Gastroesophageal sphincter (tissue), 3 donors: ENCODE results near the gene NKX1-2.

ENCODE experiments used
- POLR2A ChIP-seq, 2 donors: fragments of 450-650 bp; IDR thresholded peaks; one replicate each; pipeline ENCODE4 v1.6.1; 2017; ENCODE audit warnings: antibody characterized with exemption in 2 of 2, mild to moderate bottlenecking in 2 of 2, moderate library complexity in 1 of 2
- TF ChIP-seq, protein P1 (sequence below), 4 experiments: fragments of 200-600 bp in 2 of 4; fragments of 450-650 bp in 2 of 4; sonication (generic) in 1 of 4; IDR thresholded peaks; one replicate each; pipeline ENCODE4 v1.5.1; 2017 to 2019; ENCODE audit warnings: antibody characterized with exemption in 4 of 4, mild to moderate bottlenecking in 2 of 4, moderate library complexity in 2 of 4

DNA sequence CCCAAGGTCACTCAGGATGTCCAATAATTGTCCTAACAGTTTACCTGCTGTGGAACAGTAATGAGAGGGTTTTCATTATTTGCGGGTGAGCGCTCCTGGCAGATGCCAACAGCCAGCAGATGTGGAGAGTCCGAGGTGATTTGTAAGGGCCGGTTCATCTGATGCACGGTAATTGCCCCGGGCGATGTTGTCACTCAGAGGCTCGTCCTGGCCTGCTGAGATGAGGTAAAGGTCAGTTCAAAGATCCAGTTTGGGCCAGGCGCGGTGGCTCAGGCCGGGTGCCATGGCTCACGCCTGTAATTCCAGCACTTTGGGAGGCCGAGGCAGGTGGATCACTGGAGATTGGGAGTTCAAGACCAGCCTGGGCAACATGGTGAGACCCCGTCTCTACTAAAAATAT lies 28.7 kb upstream of the NKX1-2 start:
- TF ChIP-seq, protein P1, sequence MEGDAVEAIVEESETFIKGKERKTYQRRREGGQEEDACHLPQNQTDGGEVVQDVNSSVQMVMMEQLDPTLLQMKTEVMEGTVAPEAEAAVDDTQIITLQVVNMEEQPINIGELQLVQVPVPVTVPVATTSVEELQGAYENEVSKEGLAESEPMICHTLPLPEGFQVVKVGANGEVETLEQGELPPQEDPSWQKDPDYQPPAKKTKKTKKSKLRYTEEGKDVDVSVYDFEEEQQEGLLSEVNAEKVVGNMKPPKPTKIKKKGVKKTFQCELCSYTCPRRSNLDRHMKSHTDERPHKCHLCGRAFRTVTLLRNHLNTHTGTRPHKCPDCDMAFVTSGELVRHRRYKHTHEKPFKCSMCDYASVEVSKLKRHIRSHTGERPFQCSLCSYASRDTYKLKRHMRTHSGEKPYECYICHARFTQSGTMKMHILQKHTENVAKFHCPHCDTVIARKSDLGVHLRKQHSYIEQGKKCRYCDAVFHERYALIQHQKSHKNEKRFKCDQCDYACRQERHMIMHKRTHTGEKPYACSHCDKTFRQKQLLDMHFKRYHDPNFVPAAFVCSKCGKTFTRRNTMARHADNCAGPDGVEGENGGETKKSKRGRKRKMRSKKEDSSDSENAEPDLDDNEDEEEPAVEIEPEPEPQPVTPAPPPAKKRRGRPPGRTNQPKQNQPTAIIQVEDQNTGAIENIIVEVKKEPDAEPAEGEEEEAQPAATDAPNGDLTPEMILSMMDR (IDR thresholded peaks at IDR 0.05) = no peak
- TF ChIP-seq POLR2A (IDR thresholded peaks at IDR 0.05) = no peak
